ENCODE results near the gene FGF23.

FGF23 gene

GRCh38 chr12:4375449-4375848 is 4.1 kb downstream of the FGF23 start:
- ChIA-PET POLR2A (ENCODE audit: low non-redundant PET) (no interaction called here), CTCF (no interaction called here)
- no peak for DNase-seq (ENCODE audit: low spot score)
- H3K27ac ChIP-seq, result no peak overlapping the region
- no peak for TF ChIP-seq CTCF (conservative IDR thresholded peaks at IDR 0.05; ENCODE audit: low read depth)

- ChIA-PET CTCF (no interaction called here), POLR2A (ENCODE audit: low non-redundant PET) (no interaction called here)
- no peak overlapping the region for H3K27ac ChIP-seq
- DNase-seq (ENCODE audit: low spot score), result no peak
- no peak for TF ChIP-seq CTCF (conservative IDR thresholded peaks at IDR 0.05; ENCODE audit: low read depth)
Measured at GRCh38 chr12:4372653-4373052, 6.9 kb downstream of the FGF23 start.

GRCh38 chr12:4370265-4370664 is 9.2 kb downstream of the FGF23 start:
- ChIA-PET CTCF (no interaction called here), POLR2A (ENCODE audit: low non-redundant PET) (no interaction called here)
- TF ChIP-seq CTCF (conservative IDR thresholded peaks at IDR 0.05; ENCODE audit: low read depth), result no peak
- DNase-seq (ENCODE audit: low spot score), result no peak
- no peak overlapping the region for H3K27ac ChIP-seq

GRCh38 chr12:4369548-4369947 is 10.0 kb downstream of the FGF23 start:
- no peak for TF ChIP-seq CTCF (conservative IDR thresholded peaks at IDR 0.05; ENCODE audit: low read depth)
- no peak overlapping the region for H3K27ac ChIP-seq
- CTCF ChIA-PET, result interaction anchor here (0.6 kb wide), 1 partner anchor 110 kb away, joined by 3 read pairs; no protein-coding TSS in a partner anchor
- POLR2A ChIA-PET (ENCODE audit: low non-redundant PET), result no interaction called here
- no peak for DNase-seq (ENCODE audit: low spot score)

GRCh38 chr12:4366090-4366489 is 13.4 kb downstream of the FGF23 start:
- POLR2A ChIA-PET (ENCODE audit: low non-redundant PET), result no interaction called here
- no peak for TF ChIP-seq CTCF (conservative IDR thresholded peaks at IDR 0.05; ENCODE audit: low read depth)
- no peak overlapping the region for H3K27ac ChIP-seq
- CTCF ChIA-PET, result interaction anchor here (0.7 kb wide), 1 partner anchor 60 kb away, joined by 4 read pairs; no protein-coding TSS in a partner anchor
- no peak for DNase-seq (ENCODE audit: low spot score)

- CTCF ChIA-PET, result interaction anchor here (1.2 kb wide), 1 partner anchor 9 kb away, joined by 3 read pairs; no protein-coding TSS in a partner anchor
- POLR2A ChIA-PET (ENCODE audit: low non-redundant PET), result no interaction called here
- TF ChIP-seq CTCF (conservative IDR thresholded peaks at IDR 0.05; ENCODE audit: low read depth), result no peak
- DNase-seq (ENCODE audit: low spot score), result no peak
- no peak overlapping the region for H3K27ac ChIP-seq
Measured at GRCh38 chr12:4356041-4356327, 23.5 kb downstream of the FGF23 start.

Data from RWPE1 (cell line).